Measurements from ENCODE around the gene BBX. TPM values are rescaled to one million over a fixed set of nuclear protein-coding genes. Genes with fewer than 3 reads are reported as not detected.

Gene BBX
- total and polyA plus RNA-seq, 2 donors from 2014 or later: 8.1 to 85.8 TPM

GRCh38 chr3:107588217-107588616, 65.5 kb downstream of the BBX start:
- Histone ChIP-seq H3K4me1 (ENCODE audit: control insufficient read depth in 2 of 3, insufficient read depth in 2 of 3, low read depth in 1 of 3, low read length in 3 of 3) (peaks cover 0 to 2% (median 0%) of the 10 kb centered on the region in 3 donors), H3K36me3 (ENCODE audit: control insufficient read depth in 2 of 3, insufficient read depth in 3 of 3, low read length in 3 of 3) (no peaks in the 10 kb centered on the region), H3K9ac (ENCODE audit: low read length in 3 of 3) (no peak overlapping the region), H3K27ac (ENCODE audit: low read depth in 2 of 2, low read length in 2 of 2) (no peak overlapping the region), H3K9me3 (ENCODE audit: control insufficient read depth in 2 of 3, insufficient read depth in 1 of 3, low read length in 3 of 3) (no peaks in the 10 kb centered on the region), H3K27me3 (ENCODE audit: control insufficient read depth, insufficient read depth, low read length) (no peaks in the 10 kb centered on the region), H3K4me3 (ENCODE audit: low read length in 3 of 3) (no peak overlapping the region)
- DNase-seq: no peak
- no peak for TF ChIP-seq CTCF (IDR thresholded peaks at IDR 0.05; ENCODE audit: borderline replicate concordance, extremely low read depth, insufficient read depth)
- intact Hi-C loops (cut with DNase I): no loop called here
- no peak for FAIRE-seq

DNA sequence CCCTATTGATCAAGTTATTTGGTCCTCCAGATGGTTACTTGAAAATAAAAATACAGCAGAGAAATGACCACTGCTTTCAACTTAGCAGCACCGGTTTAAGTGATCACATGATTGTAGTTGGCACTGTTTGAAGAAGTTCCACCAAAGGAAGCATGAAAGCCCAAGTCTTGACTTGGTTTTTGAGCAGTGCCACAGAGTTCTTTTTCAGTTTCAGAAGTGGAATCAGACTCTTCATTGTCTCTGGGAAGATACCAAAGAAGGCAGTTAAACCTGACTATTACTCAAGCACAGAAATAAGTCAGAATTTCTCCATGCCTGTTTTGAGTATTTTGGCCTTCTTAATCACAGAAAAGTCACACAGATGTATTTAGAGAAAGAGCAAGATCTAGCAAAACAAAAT, 66.7 kb downstream of the BBX start:
- intact Hi-C loops (cut with DNase I): no loop called here
- no peak for DNase-seq
- Histone ChIP-seq H3K4me1 (ENCODE audit: control insufficient read depth in 2 of 3, insufficient read depth in 2 of 3, low read depth in 1 of 3, low read length in 3 of 3) (no peaks in the 10 kb centered on the region), H3K9me3 (ENCODE audit: control insufficient read depth in 2 of 3, insufficient read depth in 1 of 3, low read length in 3 of 3) (no peaks in the 10 kb centered on the region), H3K27me3 (ENCODE audit: control insufficient read depth, insufficient read depth, low read length) (no peaks in the 10 kb centered on the region), H3K9ac (ENCODE audit: low read length in 3 of 3) (no peak overlapping the region), H3K36me3 (ENCODE audit: control insufficient read depth in 2 of 3, insufficient read depth in 3 of 3, low read length in 3 of 3) (no peaks in the 10 kb centered on the region), H3K27ac (ENCODE audit: low read depth in 2 of 2, low read length in 2 of 2) (no peak overlapping the region), H3K4me3 (ENCODE audit: low read length in 3 of 3) (no peak overlapping the region)
- TF ChIP-seq CTCF (IDR thresholded peaks at IDR 0.05; ENCODE audit: borderline replicate concordance, extremely low read depth, insufficient read depth): no peak
- no peak for FAIRE-seq

DNA sequence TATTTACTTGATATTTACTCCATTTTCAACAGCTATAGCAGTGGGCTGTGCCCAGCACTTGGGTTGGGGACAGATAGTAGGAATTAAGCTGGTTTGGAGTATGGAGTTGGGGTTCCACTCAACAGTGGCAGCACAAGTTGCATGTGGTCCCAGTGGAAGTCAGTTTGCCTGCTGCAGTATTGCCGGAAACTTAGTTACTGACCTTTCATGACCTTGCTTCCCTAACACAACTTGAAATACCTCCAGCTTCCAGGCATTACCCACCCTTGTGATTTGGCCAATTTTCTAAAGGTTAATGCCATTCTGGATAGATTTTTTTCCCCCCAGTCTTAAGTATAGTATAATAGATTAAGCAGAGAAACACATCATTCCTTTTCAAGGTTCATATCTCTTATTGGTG, 68.0 kb downstream of the BBX start:
- no peak overlapping the region for H3K4me3 ChIP-seq (ENCODE audit: low read length in 3 of 3)

More for the DNA sequence above, 68.0 kb downstream of the BBX start:
- no peak for DNase-seq
- intact Hi-C loops (cut with DNase I): no loop called here
- Histone ChIP-seq H3K36me3 (ENCODE audit: control insufficient read depth in 2 of 3, insufficient read depth in 3 of 3, low read length in 3 of 3) (no peaks in the 10 kb centered on the region), H3K9ac (ENCODE audit: low read length in 3 of 3) (no peak overlapping the region), H3K27ac (ENCODE audit: low read depth in 2 of 2, low read length in 2 of 2) (no peak overlapping the region), H3K27me3 (ENCODE audit: control insufficient read depth, insufficient read depth, low read length) (no peaks in the 10 kb centered on the region), H3K4me1 (ENCODE audit: control insufficient read depth in 2 of 3, insufficient read depth in 2 of 3, low read depth in 1 of 3, low read length in 3 of 3) (no peaks in the 10 kb centered on the region), H3K9me3 (ENCODE audit: control insufficient read depth in 2 of 3, insufficient read depth in 1 of 3, low read length in 3 of 3) (no peaks in the 10 kb centered on the region)
- no peak for FAIRE-seq
- TF ChIP-seq CTCF (IDR thresholded peaks at IDR 0.05; ENCODE audit: borderline replicate concordance, extremely low read depth, insufficient read depth): no peak

Measured in kidney (tissue), 14 donors.